Astrocyte of the spinal cord (primary cell): ENCODE data around the gene SNTG2.

Experiments
- DNase-seq: peaks from one replicate; pipeline ENCODE4 v3.0.0; 2011; ENCODE audit warnings: low read depth, low spot score
- H3K4me3 ChIP-seq: 2 replicates; pipeline ENCODE4 v1.5.1; 2011; ENCODE audit warnings: low read depth, mild to moderate bottlenecking, low read length, moderate library complexity
- in situ Hi-C: cut with HindIII; loops from 2 replicates; pipeline ENCODE4 v1.10.0; 2017; ENCODE audit warnings: low sequenced_read_pairs
- TF ChIP-seq, protein P1 (sequence below): IDR thresholded peaks from 2 replicates; pipeline ENCODE4 v1.5.1; 2012; ENCODE audit warnings: low read depth, mild to moderate bottlenecking, low read length, inconsistent platforms

The SNTG2 gene

GRCh38 chr2:950080-950966, at the start of gene SNTG2:
Gene SNTG2 (plus strand): TSS chr2:950849. CDS start chr2:950997, 148 bp downstream.
- H3K4me3 ChIP-seq = peak within 1 kb of the TSS; percentile 44
- no peak for DNase-seq
- in situ Hi-C loops = no loop called here
- TF ChIP-seq, protein P1, sequence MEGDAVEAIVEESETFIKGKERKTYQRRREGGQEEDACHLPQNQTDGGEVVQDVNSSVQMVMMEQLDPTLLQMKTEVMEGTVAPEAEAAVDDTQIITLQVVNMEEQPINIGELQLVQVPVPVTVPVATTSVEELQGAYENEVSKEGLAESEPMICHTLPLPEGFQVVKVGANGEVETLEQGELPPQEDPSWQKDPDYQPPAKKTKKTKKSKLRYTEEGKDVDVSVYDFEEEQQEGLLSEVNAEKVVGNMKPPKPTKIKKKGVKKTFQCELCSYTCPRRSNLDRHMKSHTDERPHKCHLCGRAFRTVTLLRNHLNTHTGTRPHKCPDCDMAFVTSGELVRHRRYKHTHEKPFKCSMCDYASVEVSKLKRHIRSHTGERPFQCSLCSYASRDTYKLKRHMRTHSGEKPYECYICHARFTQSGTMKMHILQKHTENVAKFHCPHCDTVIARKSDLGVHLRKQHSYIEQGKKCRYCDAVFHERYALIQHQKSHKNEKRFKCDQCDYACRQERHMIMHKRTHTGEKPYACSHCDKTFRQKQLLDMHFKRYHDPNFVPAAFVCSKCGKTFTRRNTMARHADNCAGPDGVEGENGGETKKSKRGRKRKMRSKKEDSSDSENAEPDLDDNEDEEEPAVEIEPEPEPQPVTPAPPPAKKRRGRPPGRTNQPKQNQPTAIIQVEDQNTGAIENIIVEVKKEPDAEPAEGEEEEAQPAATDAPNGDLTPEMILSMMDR = no peak

DNA sequence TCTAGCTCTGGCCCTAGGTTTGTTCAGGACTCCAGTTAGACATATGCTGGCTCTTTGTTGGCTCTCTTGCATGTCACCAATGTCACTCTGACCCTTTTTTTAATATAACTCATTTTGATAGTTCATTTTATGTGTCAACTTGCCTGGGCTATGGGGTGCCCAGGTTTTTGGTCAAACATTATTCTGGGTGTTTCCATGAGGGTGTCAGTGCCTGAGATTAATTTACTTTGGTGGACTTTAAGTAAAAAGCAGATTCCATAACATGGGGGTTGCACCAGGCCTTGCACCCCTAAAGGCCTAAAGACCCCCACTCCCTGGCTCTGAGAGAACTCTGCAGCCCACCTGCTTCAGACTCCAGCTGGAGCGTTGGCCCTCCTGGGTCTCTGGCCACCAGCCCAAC, 48.1 kb upstream of the SNTG2 start:
- no peak for DNase-seq
- TF ChIP-seq, protein P1 = no peak
- H3K4me3 ChIP-seq = no peak overlapping the region
- in situ Hi-C loops = no loop called here

- in situ Hi-C loops = no loop called here
- TF ChIP-seq, protein P1 = no peak
- H3K4me3 ChIP-seq = no peak overlapping the region
- DNase-seq = no peak
Measured at GRCh38 chr2:903223-903900, 47.3 kb upstream of the SNTG2 start.

DNA sequence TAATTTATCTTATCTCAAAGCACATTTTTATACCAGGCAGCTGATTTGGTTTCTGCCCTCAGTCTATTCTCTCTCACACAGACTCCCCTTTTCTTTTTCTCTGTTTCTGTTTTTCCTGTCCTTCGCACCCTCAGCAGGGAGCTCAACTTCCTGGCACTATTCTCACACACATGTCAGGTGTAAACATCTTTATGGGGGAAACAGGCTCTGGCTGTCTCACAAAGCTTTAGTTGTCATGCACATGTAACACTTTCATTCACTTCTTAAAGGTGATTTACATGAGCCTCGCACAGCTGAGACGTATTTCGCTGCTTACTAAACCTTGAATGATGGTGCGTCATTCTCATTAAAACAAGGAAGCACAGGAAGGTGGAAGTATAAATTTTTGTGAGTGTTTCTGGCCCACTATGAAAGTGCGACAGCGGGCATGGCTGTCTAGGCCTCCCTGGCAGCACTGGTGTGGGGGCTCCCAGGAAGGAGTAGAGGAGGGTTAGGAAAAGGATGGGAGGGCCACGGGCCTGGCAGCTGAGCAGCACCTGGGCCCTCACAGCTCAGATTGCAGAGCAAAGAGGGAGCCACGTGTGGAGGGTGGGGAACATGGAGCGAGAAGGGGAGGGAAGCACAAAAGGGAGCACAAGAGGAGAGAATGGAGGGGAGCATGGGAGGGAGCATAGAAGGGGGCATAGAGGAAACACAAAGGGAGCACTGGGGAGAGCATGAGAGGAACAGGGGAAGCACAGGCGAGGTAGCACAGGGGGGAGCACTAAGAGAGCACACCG, 46.2 kb upstream of the SNTG2 start:
- in situ Hi-C loops = no loop called here
- H3K4me3 ChIP-seq = no peak overlapping the region
- TF ChIP-seq, protein P1 = no peak
- no peak for DNase-seq

- in situ Hi-C loops = no loop called here
- TF ChIP-seq, protein P1 = no peak
- no peak overlapping the region for H3K4me3 ChIP-seq
- no peak for DNase-seq
Measured at GRCh38 chr2:905091-905832, 45.4 kb upstream of the SNTG2 start.

DNA sequence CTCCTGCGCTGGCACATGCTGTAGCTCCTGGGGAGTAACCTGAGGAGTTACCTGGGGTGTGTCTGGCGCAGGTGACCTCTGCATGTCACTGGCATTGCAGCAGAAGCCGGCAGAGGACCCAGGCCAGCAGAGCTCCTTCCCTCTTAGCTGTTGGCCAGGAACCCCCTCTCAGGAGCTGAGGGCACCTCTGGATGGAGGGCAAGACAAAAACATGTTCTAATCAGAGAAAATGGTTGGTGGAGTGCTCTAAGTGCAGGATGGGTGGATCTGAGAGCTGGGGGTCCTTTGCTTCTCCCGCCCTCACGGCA, 44.9 kb upstream of the SNTG2 start:
- H3K4me3 ChIP-seq = no peak overlapping the region
- TF ChIP-seq, protein P1 = no peak
- no peak for DNase-seq
- in situ Hi-C loops = no loop called here
